HEK293 (cell line): Measurements from ENCODE around the gene CDH23.

ENCODE experiments used
- CTCF ChIA-PET: fragments of 350-600 bp; formaldehyde crosslinking; extraction: SDS; loops from one replicate; lab custom pipeline; 2021; ENCODE audit warnings: antibody characterized with exemption; lab: Yijun Ruan, JAX
- POLR2A ChIA-PET: fragments of 300-600 bp; formaldehyde crosslinking; extraction: SDS; loops from one replicate; lab custom pipeline; 2020; ENCODE audit warnings: antibody characterized with exemption, inconsistent platforms; lab: Yijun Ruan, JAX
- H3K27ac ChIP-seq: fragments of 200-500 bp; sonication (Bioruptor generic); 2 replicates; pipeline ENCODE4 v1.5.1; 2014; ENCODE audit warnings: low read depth, low read length, control low read depth, inconsistent platforms; ENCODE audit errors: extremely low read depth
- H3K36me3 ChIP-seq, 2 experiments: fragments of 200-500 bp in 1 of 2; sonication (Bioruptor generic) in 1 of 2; 1 replicate in 1 of 2; 2 replicates in 1 of 2; pipeline ENCODE4 v1.5.1; 2014 to 2017; ENCODE audit warnings: inconsistent platforms in 2 of 2, low read length in 2 of 2; ENCODE audit not compliant: control insufficient read depth in 2 of 2, insufficient read depth in 1 of 2
- H3K4me1 ChIP-seq: fragments of 200-500 bp; sonication (Bioruptor generic); 2 replicates; pipeline ENCODE4 v1.5.1; 2014; ENCODE audit warnings: mild to moderate bottlenecking, low read length, inconsistent platforms; ENCODE audit not compliant: control insufficient read depth, insufficient read depth
- H3K4me3 ChIP-seq: 2 replicates; pipeline ENCODE4 v1.5.1; 2011; ENCODE audit warnings: low read depth, mild to moderate bottlenecking, control low read depth, low read length, moderate library complexity
- H3K9me3 ChIP-seq: fragments of 200-500 bp; sonication (Bioruptor generic); 2 replicates; pipeline ENCODE4 v1.5.1; 2014; ENCODE audit warnings: low read depth, low read length, inconsistent platforms; ENCODE audit not compliant: control insufficient read depth, insufficient read depth
- ATF2 ChIP-seq: fragments of 450-650 bp; formaldehyde crosslinking; IDR thresholded peaks from 2 replicates; pipeline ENCODE4 v1.5.1; 2016; ENCODE audit warnings: missing biosample characterization, missing genetic modification characterization, low read depth
- HIC1 ChIP-seq: fragments of 450-650 bp; formaldehyde crosslinking; IDR thresholded peaks from 2 replicates; pipeline ENCODE4 v1.5.1; 2016; ENCODE audit warnings: missing biosample characterization, missing genetic modification characterization
- KLF1 ChIP-seq: fragments of 450-650 bp; formaldehyde crosslinking; IDR thresholded peaks from 2 replicates; pipeline ENCODE4 v1.5.1; 2016; ENCODE audit warnings: missing biosample characterization, missing genetic modification characterization
- OVOL3 ChIP-seq: fragments of 450-650 bp; formaldehyde crosslinking; IDR thresholded peaks from 2 replicates; pipeline ENCODE4 v1.5.1; 2016; ENCODE audit warnings: missing biosample characterization, missing genetic modification characterization
- TSHZ1 ChIP-seq: fragments of 450-650 bp; formaldehyde crosslinking; IDR thresholded peaks from 2 replicates; pipeline ENCODE4 v1.5.1; 2016; ENCODE audit warnings: missing biosample characterization, missing genetic modification characterization, borderline replicate concordance
- ZEB2 ChIP-seq: fragments of 450-650 bp; formaldehyde crosslinking; IDR thresholded peaks from 2 replicates; pipeline ENCODE4 v1.5.1; 2016; ENCODE audit warnings: missing biosample characterization, missing genetic modification characterization
- ZIC2 ChIP-seq: fragments of 450-650 bp; formaldehyde crosslinking; IDR thresholded peaks from 2 replicates; pipeline ENCODE4 v1.5.1; 2016; ENCODE audit warnings: missing biosample characterization, missing genetic modification characterization
- ZNF140 ChIP-seq: fragments of 450-650 bp; formaldehyde crosslinking; IDR thresholded peaks from 2 replicates; pipeline ENCODE4 v1.5.1; 2016; ENCODE audit warnings: missing biosample characterization, missing genetic modification characterization
- ZNF18 ChIP-seq: fragments of 450-650 bp; formaldehyde crosslinking; IDR thresholded peaks from 2 replicates; pipeline ENCODE4 v1.5.1; 2016; ENCODE audit warnings: missing biosample characterization, missing genetic modification characterization
- ZNF223 ChIP-seq: fragments of 450-650 bp; formaldehyde crosslinking; IDR thresholded peaks from 2 replicates; pipeline ENCODE4 v1.5.1; 2016; ENCODE audit warnings: missing biosample characterization, missing genetic modification characterization
- ZNF292 ChIP-seq: fragments of 450-650 bp; formaldehyde crosslinking; IDR thresholded peaks from 2 replicates; pipeline ENCODE4 v1.5.1; 2016; ENCODE audit warnings: low read depth, missing biosample characterization, missing genetic modification characterization, borderline replicate concordance
- ZNF335 ChIP-seq: fragments of 450-650 bp; formaldehyde crosslinking; conservative IDR thresholded peaks from 2 replicates; pipeline ENCODE4 v1.5.1; 2016; ENCODE audit warnings: missing biosample characterization, missing genetic modification characterization
- ZNF473 ChIP-seq: fragments of 450-650 bp; formaldehyde crosslinking; IDR thresholded peaks from 2 replicates; pipeline ENCODE4 v1.5.1; 2017; ENCODE audit warnings: missing biosample characterization, missing genetic modification characterization
- ZNF521 ChIP-seq: fragments of 450-650 bp; formaldehyde crosslinking; IDR thresholded peaks from 2 replicates; pipeline ENCODE4 v1.5.1; 2017; ENCODE audit warnings: missing biosample characterization, mild to moderate bottlenecking, missing genetic modification characterization
- ZNF544 ChIP-seq: fragments of 450-650 bp; formaldehyde crosslinking; IDR thresholded peaks from 2 replicates; pipeline ENCODE4 v1.5.0; 2017; ENCODE audit warnings: missing biosample characterization, missing genetic modification characterization
- ZNF549 ChIP-seq: fragments of 450-650 bp; IDR thresholded peaks from 2 replicates; pipeline ENCODE4 v1.5.1; 2018; ENCODE audit warnings: missing biosample characterization, missing genetic modification characterization, mild to moderate bottlenecking, inconsistent platforms, moderate library complexity
- ZNF654 ChIP-seq: fragments of 450-650 bp; formaldehyde crosslinking; IDR thresholded peaks from 2 replicates; pipeline ENCODE4 v1.5.1; 2016; ENCODE audit warnings: low read depth, missing biosample characterization, missing genetic modification characterization
- ZNF664 ChIP-seq: fragments of 450-650 bp; formaldehyde crosslinking; IDR thresholded peaks from 2 replicates; pipeline ENCODE4 v1.5.1; 2016; ENCODE audit warnings: missing biosample characterization, missing genetic modification characterization

The CDH23 gene

GRCh38 chr10:71388583-71389310 lies 8.0 kb upstream of the CDH23 start:
- H3K4me1 ChIP-seq, result no peaks in the 10 kb centered on the region
- H3K4me3 ChIP-seq, result no peak overlapping the region
- no peaks in the 10 kb centered on the region for H3K9me3 ChIP-seq
- TF ChIP-seq ZNF664 (tag by site-specific recombination) (peak; percentile 88), ZNF335 (tag by site-specific recombination) (no peak), ZNF654 (tag by site-specific recombination) (no peak), ZIC2 (tag by site-specific recombination) (peak; percentile 49)
- ChIA-PET CTCF (interaction anchor here (0.6 to 1.5 kb wide), 5 partner anchors 11 to 487 kb away, joined by 3 to 6 read pairs (median 3); no protein-coding TSS in a partner anchor), POLR2A (no interaction called here)
- no peak overlapping the region for H3K27ac ChIP-seq
- H3K36me3 ChIP-seq, result no peaks in the 10 kb centered on the region

GRCh38 chr10:71389768-71390460 lies 6.8 kb upstream of the CDH23 start:
- no peak overlapping the region for H3K4me3 ChIP-seq
- TF ChIP-seq HIC1, result 0 out of 2 replicates have a peak, but pooled peaks have one; percentile 52
- no peak for TF ChIP-seq ZNF521 (tag by site-specific recombination)
- TF ChIP-seq, all 188 proteins: peak for 1
- Histone ChIP-seq H3K27ac (no peak overlapping the region), H3K9me3 (no peaks in the 10 kb centered on the region), H3K36me3 (no peaks in the 10 kb centered on the region), H3K4me1 (no peaks in the 10 kb centered on the region)
- ChIA-PET POLR2A (no interaction called here), CTCF (interaction anchor here (0.6 to 1.5 kb wide), 4 partner anchors 70 to 488 kb away, joined by 3 to 6 read pairs (median 4); no protein-coding TSS in a partner anchor)

GRCh38 chr10:71390461-71390835 lies 6.3 kb upstream of the CDH23 start:
- CTCF ChIA-PET, result interaction anchor here (0.7 kb wide), 1 partner anchor 96 kb away, joined by 4 read pairs; no protein-coding TSS in a partner anchor
- POLR2A ChIA-PET, result no interaction called here
- H3K27ac ChIP-seq, result no peak overlapping the region
- no peaks in the 10 kb centered on the region for H3K9me3 ChIP-seq
- H3K36me3 ChIP-seq, result no peaks in the 10 kb centered on the region
- no peak for TF ChIP-seq ZEB2 (tag by site-specific recombination)
- no peak for TF ChIP-seq OVOL3 (tag by site-specific recombination)
- no peak for TF ChIP-seq ZNF549 (tag by site-specific recombination)
- no peak for TF ChIP-seq ZNF140 (tag by site-specific recombination)
- no peak for TF ChIP-seq ZNF292 (tag by site-specific recombination)
- TF ChIP-seq ZNF223 (tag by site-specific recombination), result no peak
- TF ChIP-seq ATF2 (tag by site-specific recombination), result no peak
- no peak for TF ChIP-seq KLF1
- no peak for TF ChIP-seq TSHZ1 (tag by site-specific recombination)
- TF ChIP-seq ZNF544 (tag by site-specific recombination), result no peak
- TF ChIP-seq ZNF18 (tag by site-specific recombination), result no peak
- TF ChIP-seq ZNF473 (tag by site-specific recombination), result no peak
- TF ChIP-seq ZNF521 (tag by site-specific recombination), result no peak
- TF ChIP-seq, all 188 proteins: peak for 0
- H3K4me3 ChIP-seq, result no peak overlapping the region
- no peaks in the 10 kb centered on the region for H3K4me1 ChIP-seq
